HG03439 (cell line): ENCODE data around the gene TTLL10.

Experiments used
- ATAC-seq: cut with Tn5 transposase; IDR thresholded peaks from one replicate; pipeline ENCODE4 v1.9.1; 2021; ENCODE audit warnings: mild to moderate bottlenecking, moderate library complexity; ENCODE audit not compliant: unreplicated experiment

TTLL10 gene

GRCh38 chr1:1232208-1232795 is 58.6 kb downstream of the TTLL10 start, which contains the start of gene B3GALT6:
TSS of gene B3GALT6 (plus strand) at chr1:1232237. CDS start at chr1:1232279, 42 bp downstream.
- ATAC-seq: no peak

GRCh38 chr1:1232796-1233566 is 59.3 kb downstream of the TTLL10 start:
- ATAC-seq: no peak

GRCh38 chr1:1233567-1233892 is 59.9 kb downstream of the TTLL10 start:
- no peak for ATAC-seq

- ATAC-seq: no peak
Measured at GRCh38 chr1:1234180-1234808, 60.6 kb downstream of the TTLL10 start.

- no peak for ATAC-seq
Measured at GRCh38 chr1:1235016-1235744, 61.5 kb downstream of the TTLL10 start.

- no peak for ATAC-seq
Measured at GRCh38 chr1:1236176-1236763, 62.6 kb downstream of the TTLL10 start.

- no peak for ATAC-seq
Measured at GRCh38 chr1:1236945-1237873, 63.5 kb downstream of the TTLL10 start.

GRCh38 chr1:1237874-1238701 is 64.4 kb downstream of the TTLL10 start:
- no peak for ATAC-seq

- no peak for ATAC-seq
Measured at GRCh38 chr1:1238702-1239178, 65.1 kb downstream of the TTLL10 start.

GRCh38 chr1:1239227-1239613 is 65.5 kb downstream of the TTLL10 start:
- ATAC-seq: no peak

- ATAC-seq: no peak
Measured at GRCh38 chr1:1239614-1240347, 66.1 kb downstream of the TTLL10 start.

- no peak for ATAC-seq
Measured at GRCh38 chr1:1240348-1240732, 66.7 kb downstream of the TTLL10 start.

GRCh38 chr1:1240822-1241587 is 67.3 kb downstream of the TTLL10 start:
- ATAC-seq: no peak

- ATAC-seq: no peak
Measured at GRCh38 chr1:1241588-1242219, 68.0 kb downstream of the TTLL10 start.

- no peak for ATAC-seq
Measured at GRCh38 chr1:1242461-1243265, 69.0 kb downstream of the TTLL10 start.

GRCh38 chr1:1243266-1243660 is 69.6 kb downstream of the TTLL10 start:
- no peak for ATAC-seq
